Retinal pigment epithelial cell (primary cell): ENCODE results near the gene SART3.

Experiments used
- DNase-seq: peaks from one replicate; pipeline ENCODE4 v3.0.0-alpha.2; 2010; ENCODE audit warnings: low read depth
- H3K4me3 ChIP-seq: 2 replicates; pipeline ENCODE4 v1.5.1; 2011; ENCODE audit warnings: mild to moderate bottlenecking, low read length, control low read depth, moderate library complexity
- CTCF ChIP-seq: conservative IDR thresholded peaks from 2 replicates; pipeline ENCODE4 v1.5.1; 2011; ENCODE audit warnings: low read depth, low read length, control low read depth, inconsistent platforms

The SART3 gene

DNA sequence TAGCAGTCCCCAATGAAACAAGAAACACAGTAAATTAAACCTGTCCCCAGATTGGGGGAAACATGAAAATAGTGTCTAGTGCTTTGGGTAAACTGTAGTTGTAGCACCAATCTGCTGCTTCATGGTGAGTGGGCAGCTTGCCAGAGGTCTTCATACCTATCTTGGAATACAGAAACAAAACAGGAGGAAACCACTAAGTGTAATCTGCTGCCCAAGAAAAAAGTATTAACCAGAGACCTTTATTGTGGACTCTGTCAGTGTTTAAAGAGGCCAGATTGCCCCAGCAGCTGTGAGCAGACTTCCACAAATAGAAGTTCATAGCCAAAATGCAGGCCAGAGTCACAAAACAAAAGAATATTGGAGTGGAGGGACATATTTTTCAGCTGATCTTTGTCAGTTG lies 3.8 kb upstream of the SART3 start:
- no peak for TF ChIP-seq CTCF
- no peak overlapping the region for H3K4me3 ChIP-seq
- DNase-seq = no peak

GRCh38 chr12:108563804-108564151 lies 2.8 kb upstream of the SART3 start:
- no peak overlapping the region for H3K4me3 ChIP-seq
- DNase-seq = no peak
- no peak for TF ChIP-seq CTCF

DNA sequence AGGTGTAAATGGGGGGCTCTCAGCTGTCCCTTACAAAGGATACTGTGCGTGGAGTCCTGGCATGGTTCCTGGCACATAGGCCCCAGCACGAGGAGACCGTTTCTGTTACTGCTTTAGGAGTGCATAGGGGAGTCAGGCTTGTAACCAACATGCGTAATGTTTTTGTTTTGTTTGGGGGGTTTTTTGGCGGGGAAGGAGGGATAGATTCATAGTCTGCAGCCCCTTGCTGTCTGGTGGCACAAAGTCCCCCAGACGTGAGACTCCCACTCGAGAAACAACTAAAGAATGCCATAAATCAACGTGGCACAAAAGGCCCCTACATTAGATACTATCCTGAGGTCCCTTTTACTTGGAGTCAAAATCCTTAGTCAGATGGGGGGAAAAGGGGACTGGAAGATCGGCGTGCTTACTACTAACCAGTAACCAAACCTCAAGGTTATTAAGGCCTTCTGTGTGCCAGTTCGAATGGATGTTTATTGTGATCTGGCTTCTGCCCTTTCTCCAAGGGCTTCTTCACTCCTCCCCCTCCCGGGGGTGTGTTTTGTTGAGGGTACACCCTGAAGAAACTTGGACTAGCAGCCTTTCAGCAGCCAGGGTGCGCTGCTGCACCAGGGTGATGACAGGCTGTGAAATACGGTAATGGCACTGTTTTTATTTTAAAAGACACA lies 2.3 kb upstream of the SART3 start:
- TF ChIP-seq CTCF = peak; percentile 93
- peak; percentile 51 for DNase-seq

GRCh38 chr12:108562348-108563135 lies 1.6 kb upstream of the SART3 start, which contains the start of gene ISCU:
Gene ISCU, plus strand, starts transcription at chr12:108562596. Its CDS starts 27 bp downstream, at chr12:108562623.
- H3K4me3 ChIP-seq = peak within 1 kb of the TSS; percentile 99
- no peak for TF ChIP-seq CTCF
- peak; percentile 84 for DNase-seq

More for the DNA sequence above, 2.3 kb upstream of the SART3 start:
- H3K4me3 ChIP-seq = peak overlapping the region; percentile 89

DNA sequence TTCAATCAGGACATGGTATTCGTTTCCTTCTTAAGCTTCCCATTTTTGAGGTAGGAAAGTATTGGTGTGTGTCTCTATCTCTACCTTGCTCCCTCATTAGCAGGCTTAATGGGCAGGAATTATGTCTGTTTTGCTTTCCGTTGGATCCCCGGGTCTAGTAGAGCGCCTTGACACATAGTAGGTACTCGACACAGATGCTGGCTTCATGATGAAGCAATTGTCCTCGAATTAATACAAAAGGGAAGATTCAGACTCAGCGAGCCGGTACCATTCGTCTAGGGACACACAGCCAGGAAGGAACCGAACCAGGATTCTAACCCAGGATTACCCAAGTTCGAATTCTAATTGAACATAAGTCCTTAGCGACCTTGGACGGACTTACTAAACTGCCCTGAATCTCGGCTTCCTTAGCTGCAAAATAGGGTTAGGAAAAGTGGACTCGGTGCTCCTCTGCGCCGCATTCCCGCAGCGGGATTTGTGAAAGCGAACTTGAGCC lies 927 bp upstream of the SART3 start:
- H3K4me3 ChIP-seq = peak overlapping the region; percentile 99
- no peak for TF ChIP-seq CTCF
- no peak for DNase-seq

GRCh38 chr12:108560321-108560721 lies 652 bp downstream of the SART3 start:
- no peak for TF ChIP-seq CTCF
- DNase-seq = no peak
- H3K4me3 ChIP-seq = peak overlapping the region; percentile 99
